GM21825 (cell line): ENCODE measurements around the gene DMAC2L.
A peak's percentile ranks its signal among the peaks of the same experiment; 100 is the strongest.
"Not testable (repeated sequence)": the region's sequence is repeated elsewhere in the genome, so short reads cannot be mapped to it uniquely, and the experiment has no call there.

Source experiments
- ATAC-seq: cut with Tn5 transposase; IDR thresholded peaks from one replicate; pipeline ENCODE4 v1.9.1; 2021; ENCODE audit warnings: mild to moderate bottlenecking, moderate library complexity; ENCODE audit not compliant: unreplicated experiment

DMAC2L gene, protein sequence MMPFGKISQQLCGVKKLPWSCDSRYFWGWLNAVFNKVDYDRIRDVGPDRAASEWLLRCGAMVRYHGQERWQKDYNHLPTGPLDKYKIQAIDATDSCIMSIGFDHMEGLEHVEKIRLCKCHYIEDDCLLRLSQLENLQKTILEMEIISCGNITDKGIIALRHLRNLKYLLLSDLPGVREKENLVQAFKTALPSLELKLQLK

DNA sequence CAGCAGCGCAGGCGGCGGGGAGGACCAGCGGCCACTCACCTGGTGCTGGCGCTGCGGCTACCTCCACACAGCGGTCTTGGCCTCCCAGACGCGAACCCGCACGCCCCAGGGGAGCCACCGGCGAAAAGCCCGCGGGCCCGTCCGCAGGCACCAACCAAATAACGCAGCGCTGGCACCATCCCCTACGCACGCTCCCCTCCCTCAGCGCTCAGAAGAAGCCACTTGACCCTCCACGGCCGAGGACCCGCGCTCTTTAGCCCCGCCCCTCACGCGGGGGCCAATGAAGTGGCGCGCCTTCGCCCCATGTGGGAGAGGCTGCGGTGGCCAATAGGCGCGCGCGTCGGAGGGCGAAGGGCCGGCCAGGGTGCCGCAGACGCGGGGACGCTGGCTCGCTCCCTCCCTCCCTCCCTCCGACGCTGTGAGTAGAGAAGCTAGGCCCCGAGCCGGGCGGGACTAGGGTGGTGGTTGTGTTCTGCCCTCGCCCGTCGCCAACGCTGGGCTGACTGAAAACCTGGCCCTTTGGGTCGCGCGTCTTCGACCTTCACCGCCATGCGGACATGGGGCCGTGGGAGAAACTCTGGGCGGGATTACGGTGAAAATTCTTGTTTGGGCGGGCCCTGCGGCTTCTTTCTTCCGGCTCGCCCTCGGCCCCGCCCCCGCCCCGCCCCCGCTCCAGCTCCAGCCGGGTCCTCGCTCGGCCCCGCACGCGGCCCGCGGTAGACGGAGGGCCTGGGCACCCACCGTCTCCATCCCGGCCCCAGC lies at the start of gene DMAC2L, which contains the start of gene L2HGDH:
DMAC2L (plus strand) TSS at position 353 of the 762 bp plus-strand sequence. CDS start 9,164 bp downstream, outside the sequence.
L2HGDH (minus strand) TSS at position 258 of the 762 bp plus-strand sequence; CDS start at position 179, 79 bp downstream.
- ATAC-seq = peak; percentile 95

DNA sequence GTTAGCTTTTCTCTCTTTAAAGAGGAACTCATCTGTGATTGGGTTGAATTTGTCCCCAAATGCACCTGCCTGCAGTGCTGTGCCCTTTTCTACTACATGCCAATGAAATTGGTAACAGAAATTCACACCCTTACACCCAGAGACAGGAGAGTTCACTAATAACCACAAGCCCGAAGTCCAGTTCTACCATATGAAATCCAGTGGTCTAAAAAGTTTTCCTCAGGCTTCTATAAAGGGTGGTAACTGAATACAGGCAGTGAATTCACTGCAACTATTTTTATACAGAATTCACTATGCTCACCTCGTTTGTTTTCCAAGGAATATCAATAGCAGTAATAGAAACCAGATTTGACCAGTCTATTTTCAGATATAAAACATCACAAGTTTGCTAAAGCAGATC lies 49.3 kb upstream of the DMAC2L start:
- ATAC-seq = no peak

DNA sequence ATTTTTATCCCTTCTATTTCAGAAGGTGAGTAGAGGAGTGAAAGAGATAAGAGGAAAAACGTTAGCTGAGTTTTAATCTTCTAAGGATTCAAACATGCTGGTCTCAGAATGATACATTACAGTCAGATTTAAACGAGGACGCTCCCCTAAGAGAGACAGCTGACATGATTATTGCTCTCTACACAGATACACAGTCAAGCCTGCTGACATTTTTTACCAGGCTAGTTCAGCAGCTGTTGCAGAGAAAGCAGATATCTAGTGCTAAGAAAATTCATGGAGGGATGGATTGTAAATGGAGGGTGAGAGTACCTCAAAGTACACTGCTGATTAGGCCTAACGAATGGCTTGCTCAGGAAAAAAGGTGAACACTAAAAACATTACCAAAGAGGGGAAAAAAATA lies 48.8 kb upstream of the DMAC2L start:
- ATAC-seq = no peak

- no peak for ATAC-seq
Measured at GRCh38 chr14:50265029-50265428, 47.1 kb upstream of the DMAC2L start.

- ATAC-seq = no peak
Measured at GRCh38 chr14:50270932-50271331, 41.2 kb upstream of the DMAC2L start.

GRCh38 chr14:50272498-50272897 lies 39.6 kb upstream of the DMAC2L start:
- ATAC-seq = no peak

- ATAC-seq = no peak
Measured at GRCh38 chr14:50285861-50286260, 26.3 kb upstream of the DMAC2L start.

DNA sequence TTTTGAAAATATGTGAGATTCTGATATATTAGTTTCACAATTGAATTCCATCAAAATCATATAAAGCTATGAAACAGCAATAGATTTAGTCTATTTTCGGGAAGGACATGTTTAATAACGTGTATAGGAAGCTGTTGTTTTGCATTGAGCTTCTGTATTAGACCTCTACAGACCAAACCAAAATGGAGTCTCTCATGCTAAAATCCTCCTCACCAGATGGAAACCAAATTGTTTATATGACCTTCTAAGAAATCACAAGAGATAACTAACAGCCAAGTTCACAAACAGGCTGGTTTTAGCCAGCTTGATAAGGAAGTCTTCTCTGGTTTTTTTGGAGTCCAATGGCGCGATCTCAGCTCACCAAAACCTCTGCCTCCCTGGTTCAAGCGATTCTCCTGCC lies 24.0 kb upstream of the DMAC2L start:
- no peak for ATAC-seq

GRCh38 chr14:50290306-50290705 lies 21.8 kb upstream of the DMAC2L start:
- ATAC-seq = no peak

DNA sequence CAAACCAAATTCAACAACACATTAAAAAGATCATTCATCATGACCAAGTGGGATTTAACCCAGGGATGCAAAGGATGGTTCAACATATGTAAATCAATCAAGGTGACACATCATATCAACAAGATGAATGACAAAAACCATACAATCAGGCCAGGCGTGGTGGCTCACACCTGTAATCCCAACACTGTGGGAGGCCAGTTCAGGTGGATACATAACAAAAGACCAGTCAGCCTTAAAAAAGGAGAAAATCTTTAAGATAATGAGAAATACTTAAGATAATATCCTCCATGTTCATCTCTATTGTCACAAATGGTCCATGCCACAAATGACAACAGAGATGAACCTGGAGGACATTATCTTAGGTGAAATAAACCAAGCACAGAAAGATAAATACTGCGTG lies 12.5 kb upstream of the DMAC2L start:
- ATAC-seq = no peak

- no peak for ATAC-seq
Measured at GRCh38 chr14:50301914-50302313, 10.2 kb upstream of the DMAC2L start.

GRCh38 chr14:50303744-50304471 lies 8.2 kb upstream of the DMAC2L start:
- no peak for ATAC-seq

GRCh38 chr14:50308363-50308915 lies 3.7 kb upstream of the DMAC2L start:
- no peak for ATAC-seq

- ATAC-seq = no peak
Measured at GRCh38 chr14:50310445-50310844, 1.7 kb upstream of the DMAC2L start.

GRCh38 chr14:50311337-50311971 lies 670 bp upstream of the DMAC2L start:
- no peak for ATAC-seq

DNA sequence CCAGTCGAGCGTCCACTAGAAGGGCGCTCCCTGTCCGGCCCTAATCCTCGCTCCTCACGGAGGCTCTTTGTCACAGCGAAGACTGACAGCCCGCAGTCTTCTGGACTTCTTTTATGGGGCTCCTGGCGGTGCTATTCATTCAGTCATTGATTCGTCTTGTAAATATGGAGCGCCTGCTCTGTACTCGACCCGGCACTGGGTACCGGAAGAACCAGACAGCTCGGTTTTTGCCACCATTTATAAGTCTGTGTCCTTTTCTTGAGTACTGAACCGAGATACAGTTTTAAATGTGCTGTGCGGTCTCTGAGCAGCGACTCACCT lies 570 bp downstream of the DMAC2L start:
- ATAC-seq = peak; percentile 13

DNA sequence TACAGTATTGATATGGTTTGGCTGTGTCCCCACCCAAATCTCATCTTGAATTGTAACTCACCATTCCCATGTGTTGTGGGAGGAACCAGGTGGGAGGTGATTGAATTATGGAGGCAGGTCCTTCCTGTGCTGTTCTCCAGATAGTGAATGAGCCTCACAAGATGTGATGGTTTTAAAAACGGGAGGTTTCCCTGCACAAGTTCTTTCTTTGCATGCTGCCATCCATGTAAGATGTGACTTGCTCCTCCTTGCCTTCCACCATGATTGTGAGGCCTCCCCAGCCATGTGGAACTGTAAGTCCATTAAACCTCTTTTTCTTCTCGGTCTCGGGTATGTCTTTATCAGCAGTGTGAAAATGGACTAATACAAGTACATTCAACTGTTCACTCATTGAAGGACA lies 2.0 kb downstream of the DMAC2L start:
- not testable (repeated sequence) for ATAC-seq

GRCh38 chr14:50318031-50318626 lies 6.0 kb downstream of the DMAC2L start:
- ATAC-seq = no peak

DNA sequence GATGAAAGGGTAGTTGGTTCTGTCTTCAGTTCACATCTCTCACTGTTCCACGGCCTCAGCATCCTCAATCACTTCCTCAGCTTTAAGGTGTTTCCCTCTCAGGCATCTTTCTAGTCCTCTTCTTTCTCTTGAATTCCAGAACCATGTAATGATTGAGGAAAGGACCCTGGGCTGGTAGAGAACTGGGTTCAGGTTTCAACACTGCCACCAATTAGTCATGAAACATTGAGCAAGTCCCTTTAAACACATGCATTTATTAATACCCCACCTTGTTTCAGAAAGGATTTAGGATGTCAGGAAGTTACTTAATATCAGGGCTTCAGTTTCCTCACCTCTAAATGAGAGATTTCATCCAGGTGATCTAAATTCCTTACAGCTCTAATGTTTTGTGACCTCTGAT lies 7.2 kb downstream of the DMAC2L start:
- no peak for ATAC-seq

DNA sequence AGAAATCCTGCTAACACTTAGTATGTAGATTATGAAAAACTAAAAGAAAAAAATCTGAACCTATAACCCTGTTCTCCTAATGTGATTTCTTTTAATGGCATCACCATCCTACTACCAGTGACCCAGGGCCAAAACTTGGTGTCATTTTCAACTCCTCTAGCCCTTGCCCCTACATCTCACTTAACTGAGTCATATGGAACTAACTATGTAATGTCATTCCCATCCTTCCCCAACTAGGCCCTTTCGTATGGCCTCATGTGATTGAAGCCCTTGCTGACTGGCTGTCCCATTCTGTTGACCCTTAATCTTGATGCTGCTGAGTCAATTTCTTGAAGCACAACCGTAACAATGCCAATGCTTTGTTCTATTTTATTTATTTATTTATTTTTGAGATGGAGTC lies 7.6 kb downstream of the DMAC2L start:
- no peak for ATAC-seq

DNA sequence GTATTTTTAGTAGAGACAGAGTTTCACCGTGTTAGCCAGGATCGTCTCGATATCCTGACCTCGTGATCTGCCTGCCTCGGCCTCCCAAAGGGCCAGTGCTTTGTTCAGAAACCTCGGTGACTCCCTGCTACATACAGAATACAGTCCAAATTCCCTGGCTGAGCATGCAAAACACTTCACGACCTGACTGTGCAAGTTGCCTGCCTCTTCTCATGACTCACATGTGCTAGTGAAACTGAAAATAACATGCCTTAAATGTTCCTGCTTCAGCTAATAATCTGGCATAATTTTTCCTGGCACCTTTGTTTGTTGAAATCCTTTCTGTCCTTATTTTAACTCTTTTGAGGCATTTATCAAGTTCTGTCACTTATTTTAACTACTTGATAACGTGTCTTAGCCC lies 8.2 kb downstream of the DMAC2L start:
- ATAC-seq = peak; percentile 44
